Cerebellar nuclear complex (tissue), 1 donor: ENCODE results near the gene OLFM1.
"Not testable (repeated sequence)": the region's sequence is repeated elsewhere in the genome, so short reads cannot be mapped to it uniquely, and the experiment has no call there.

ENCODE experiments used
- DNase-seq, 2 experiments: peaks; one replicate each; lab custom pipeline; 2025; lab: John Stamatoyannopoulos, UW

OLFM1 gene

DNA sequence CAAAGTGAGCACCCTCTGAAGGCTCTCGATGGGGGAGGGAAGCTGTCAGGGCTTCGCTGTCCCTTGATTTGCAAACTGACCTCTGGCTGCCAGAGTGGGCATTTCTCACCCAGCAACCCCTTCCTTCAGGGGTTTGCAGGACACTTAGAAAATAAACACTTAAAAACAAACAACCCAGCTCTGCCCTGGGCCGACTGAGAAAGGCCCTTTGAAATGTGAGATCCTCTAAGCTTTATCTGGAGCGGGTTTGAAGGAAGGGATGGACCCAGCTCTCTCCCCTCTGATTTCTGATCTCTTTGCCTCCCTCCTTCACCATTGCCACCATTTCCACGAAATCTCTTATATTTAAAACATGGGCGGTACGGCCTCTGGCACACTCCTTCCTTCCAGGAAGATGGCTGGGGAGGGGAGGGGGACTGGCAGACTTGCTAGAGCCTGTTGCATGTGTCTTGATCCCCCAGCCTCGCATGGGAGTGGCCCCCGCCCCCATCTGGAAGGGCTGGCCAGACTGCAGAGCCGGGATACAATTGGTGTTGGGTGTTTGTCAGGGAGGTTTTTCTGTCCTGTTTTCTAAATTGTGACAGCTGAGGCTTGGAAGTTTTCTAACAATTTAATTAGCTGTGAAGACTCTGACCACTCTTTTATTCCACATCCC, 20.2 kb downstream of the OLFM1 start:
- no peak for DNase-seq

DNA sequence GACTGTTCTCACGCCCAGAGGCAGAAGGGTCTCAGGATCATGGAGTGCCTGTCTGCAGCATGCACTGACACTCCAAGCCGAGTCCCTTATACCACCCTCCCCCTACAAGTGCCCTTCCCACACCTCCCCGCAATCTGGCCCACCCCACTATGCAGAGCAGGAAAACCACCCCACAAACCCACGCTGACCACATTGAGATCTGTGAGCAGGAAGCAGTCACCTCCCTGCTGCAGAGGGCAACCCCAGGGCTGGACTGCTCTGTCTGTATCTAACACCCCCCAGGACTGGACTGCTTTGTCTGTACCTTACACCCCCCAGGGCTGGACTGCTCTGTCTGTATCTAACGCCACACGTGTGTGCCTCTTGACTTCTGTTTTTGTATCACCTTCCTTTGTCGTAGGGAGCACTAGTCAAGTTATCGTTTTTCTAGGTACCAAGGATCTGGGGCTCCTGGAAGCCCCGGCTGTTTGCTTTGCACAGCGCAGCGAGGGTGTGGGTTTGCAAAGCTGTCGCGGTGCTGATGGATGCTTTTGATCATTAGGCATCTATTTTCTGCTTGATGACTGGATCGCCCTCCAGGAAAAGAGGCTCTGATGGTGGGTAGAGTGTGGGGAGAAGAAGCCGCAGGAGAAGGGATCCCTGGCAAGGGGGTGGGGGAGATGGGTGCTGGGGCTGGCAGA, 21.5 kb downstream of the OLFM1 start:
- no peak for DNase-seq

DNA sequence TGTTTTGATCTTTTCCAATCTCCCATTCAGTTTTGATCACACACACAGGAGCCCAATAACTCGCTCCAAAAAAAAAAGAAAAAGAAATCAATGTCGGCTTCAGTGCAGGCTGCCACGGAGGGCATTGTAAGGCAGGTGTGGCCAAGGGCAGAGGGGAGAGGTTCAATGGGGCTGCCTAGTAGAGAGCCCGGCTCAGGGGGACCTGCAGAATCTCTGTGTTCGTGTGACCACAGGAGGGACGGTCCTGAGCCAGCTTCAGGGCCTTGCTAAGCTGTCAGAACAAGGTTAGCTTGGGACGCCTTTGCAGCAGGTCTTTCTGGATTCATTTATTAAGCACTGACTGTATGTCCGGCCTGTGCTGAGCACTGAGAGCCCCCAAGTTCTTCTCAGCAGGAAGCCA, 22.2 kb downstream of the OLFM1 start:
- no peak for DNase-seq

DNA sequence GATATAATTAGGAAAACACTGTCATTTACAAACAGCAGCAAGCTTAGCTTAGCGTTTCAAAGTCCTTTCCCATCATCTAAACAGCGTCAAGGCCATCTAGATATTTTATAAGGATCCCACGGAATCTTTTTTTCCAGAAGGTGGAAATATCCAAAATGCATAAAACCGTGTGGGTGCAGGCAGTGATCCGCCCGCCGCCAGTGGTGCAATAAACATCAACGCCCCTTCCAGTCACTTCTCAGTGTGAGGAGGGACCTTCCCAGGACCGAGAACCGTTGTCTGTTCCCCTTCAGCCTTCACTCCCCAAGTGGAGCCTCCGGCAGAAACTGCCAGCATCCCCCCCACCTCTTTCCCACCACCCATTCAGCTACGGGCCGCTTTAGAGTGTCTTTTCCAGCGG, 22.9 kb downstream of the OLFM1 start:
- DNase-seq: no peak

DNA sequence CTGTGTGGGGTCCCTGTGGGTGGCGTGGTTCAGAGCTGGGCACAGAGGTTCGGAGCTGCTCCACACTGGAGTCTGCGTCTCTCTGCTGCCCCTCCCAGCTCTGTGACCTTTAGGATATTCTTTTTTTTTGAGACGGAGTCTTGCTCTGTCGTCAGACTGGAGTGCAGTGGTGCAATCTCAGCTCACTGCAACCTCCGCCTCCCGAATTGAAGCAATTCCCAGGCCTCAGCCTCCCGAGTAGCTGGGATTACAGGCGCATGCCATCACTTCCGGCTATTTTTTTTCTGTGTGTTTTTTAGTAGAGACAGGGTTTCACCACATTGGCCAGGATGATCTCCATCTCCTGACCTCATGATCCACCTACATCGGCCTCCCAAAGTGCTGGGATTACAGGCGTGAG, 24.1 kb downstream of the OLFM1 start:
- DNase-seq: not testable (repeated sequence)

DNA sequence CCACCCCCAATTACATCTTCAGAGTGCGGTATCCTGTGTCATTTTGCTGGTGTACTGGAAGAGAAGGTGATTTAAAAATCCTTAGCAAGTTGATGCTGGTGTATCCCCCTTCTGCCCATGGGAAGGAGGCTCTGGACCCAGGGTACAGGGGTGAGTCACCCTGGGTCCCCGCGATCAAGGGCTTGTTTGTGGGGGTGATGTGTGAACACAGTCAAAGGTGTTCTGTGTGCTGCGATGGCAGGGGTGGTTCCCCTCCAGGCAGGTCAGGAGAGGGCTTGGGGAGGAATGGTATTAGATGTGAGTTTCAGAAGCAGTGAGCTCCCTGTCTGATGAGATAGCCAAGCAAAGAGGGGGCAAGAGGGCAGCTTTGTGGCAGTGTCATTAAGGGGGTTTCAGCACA, 28.9 kb downstream of the OLFM1 start:
- no peak for DNase-seq

DNA sequence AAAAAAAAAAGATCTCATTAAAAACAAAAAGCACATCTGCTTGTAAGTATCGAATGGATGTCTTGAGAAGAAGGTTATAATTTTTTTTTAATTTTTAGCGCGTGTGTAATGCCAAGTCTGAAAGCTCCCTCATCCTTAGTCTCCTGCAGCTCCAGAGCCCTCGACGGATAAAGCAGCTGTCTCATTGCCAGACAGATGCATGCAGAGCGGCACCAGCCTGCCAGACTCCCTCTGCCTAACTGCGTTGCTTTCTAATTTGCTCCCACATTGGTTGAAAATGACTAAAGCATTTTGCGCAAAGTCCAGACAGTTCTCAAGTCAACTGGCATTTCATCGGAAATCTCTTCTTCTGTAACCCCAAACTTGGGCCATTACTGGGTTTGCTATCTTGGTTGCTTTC, 29.4 kb downstream of the OLFM1 start:
- DNase-seq: no peak

DNA sequence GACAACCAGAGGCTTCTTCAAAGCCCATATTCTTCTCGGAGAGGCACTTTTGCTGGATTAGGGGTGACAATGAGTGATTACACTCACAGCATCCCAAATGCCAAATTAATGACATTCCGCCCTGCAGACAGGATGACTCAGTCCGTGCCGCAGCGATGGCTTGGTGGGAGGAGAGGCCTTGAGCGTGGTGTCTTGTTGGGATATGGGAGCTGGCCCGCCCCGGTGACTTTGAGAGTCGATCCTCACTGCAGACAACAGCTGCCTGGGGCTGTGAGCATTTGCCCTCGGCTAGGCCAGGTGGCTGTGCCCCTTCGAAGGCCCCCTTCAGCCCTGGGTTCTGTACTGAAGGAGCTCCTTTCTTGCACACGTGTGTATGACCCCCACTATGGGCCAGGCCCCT, 29.8 kb downstream of the OLFM1 start:
- DNase-seq: no peak

DNA sequence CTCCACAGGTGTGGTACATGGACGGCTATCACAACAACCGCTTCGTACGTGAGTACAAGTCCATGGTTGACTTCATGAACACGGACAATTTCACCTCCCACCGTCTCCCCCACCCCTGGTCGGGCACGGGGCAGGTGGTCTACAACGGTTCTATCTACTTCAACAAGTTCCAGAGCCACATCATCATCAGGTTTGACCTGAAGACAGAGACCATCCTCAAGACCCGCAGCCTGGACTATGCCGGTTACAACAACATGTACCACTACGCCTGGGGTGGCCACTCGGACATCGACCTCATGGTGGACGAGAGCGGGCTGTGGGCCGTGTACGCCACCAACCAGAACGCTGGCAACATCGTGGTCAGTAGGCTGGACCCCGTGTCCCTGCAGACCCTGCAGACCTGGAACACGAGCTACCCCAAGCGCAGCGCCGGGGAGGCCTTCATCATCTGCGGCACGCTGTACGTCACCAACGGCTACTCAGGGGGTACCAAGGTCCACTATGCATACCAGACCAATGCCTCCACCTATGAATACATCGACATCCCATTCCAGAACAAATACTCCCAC, 32.1 kb downstream of the OLFM1 start:
- DNase-seq: no peak

DNA sequence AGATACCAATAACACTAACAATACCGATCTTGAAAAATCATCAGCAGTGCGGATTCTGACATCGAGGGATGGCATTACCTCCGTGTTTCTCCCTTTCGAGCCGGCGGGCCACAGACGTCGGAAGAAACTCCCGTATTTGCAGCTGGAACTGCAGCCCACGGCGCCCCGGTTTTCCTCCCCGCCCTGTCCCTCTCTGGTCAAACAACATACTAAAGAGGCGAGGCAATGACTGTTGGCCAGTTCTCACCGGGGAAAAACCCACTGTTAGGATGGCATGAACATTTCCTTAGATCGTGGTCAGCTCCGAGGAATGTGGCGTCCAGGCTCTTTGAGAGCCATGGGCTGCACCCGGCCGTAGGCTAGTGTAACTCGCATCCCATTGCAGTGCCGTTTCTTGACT, 32.8 kb downstream of the OLFM1 start:
- DNase-seq: no peak

DNA sequence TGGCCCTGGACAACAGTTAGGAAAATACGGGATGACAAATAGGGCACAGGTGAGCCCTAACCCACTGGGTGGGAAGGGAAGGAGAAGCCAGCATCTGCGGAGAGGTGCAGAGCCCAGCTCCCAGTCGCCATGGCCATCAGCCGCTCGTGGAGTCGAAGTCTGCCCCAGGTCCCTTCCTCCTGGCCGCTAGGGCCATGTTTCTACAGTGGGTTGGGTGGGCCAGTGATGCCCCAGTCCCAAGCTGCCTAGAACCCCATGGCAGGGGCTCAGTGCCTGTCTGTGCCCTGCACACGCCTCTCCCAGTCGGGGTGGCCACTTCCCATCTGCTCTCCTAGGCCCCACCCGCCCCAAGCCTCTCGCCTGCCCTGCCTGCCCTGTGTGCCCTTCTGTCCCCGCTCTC, 34.8 kb downstream of the OLFM1 start:
- no peak for DNase-seq

DNA sequence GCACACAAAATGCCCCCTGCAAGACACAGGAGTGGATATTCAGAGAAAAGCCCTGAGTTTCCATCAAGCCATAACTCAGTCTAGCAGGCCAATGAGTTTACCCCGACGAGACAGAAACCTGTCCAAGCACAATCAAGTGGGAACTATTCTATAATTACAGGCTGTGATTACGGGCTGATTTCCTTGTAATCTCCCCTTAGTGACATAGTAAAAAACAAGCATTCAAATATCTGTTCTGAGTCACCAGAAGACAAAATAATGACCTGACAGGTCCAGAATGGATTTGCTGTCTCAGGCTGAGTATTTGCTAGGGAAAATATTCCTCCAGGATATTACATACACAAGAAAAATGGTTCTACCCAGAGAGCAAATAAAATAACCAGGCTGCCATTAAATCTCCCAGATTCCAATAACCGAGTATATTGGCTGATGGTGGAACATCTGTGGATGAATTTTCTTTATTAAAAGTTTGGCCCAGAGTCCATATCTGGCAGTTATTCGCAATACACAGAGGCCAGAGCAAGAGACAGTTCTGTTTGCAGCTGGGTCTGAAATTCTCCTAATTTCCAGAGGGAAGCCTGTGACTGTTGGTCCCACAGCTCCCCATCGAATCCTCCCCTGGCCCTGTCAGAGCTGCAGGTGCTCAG, 35.8 kb downstream of the OLFM1 start:
- DNase-seq: no peak

DNA sequence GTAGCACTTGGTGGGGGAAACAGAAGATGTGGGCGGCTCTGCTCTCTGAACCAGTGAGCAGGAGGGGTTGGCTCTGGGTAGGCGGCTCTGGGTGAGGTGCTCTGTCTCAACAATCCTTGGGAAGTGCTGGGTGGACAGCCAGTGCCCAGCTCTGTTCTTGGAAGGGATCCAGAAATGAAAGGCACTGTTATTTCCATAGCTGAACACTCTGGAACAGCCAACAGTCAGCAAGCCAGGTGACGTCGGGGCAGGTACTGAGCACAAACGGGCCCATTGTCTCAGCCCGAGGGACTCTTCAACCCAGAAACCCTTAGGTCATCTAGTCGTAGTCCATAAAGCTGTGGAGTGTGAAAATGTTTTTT, 36.3 kb downstream of the OLFM1 start:
- peak in 1 of 2 experiments; percentile 23 for DNase-seq

DNA sequence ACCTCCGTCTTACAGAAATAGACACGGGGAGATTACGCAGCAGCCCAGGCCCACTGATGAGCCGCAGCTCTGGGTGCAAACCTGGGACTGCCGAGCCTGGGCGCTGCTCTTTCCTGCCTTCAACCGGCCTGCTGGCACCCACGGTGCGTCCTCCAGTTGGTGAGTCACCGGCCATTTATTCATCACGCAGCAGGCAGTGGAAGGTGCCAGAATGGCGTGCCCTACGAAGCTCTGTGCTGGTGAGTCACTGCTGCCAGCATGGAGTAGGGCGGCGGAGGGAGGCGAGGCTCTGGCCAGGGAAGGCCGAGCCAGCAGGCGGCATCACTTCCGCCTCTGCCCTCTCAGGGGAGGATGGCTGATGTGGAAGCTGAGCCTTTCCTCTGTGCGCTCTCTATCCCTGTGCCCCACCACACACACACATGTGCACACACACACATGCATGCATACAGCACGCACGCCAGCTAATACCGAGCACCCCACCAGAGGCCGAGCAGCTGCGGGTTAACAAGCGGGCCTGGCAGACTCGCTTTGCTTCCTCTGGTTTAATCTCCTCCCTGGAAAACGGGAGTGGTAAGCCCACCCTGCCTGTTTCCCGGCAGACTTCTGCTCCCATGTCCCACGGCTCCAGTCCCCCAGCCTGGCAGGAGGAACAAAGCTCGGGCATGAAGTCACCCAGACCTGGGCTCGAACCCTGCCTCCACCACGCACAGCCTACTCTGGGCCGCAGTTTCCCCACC, 39.2 kb downstream of the OLFM1 start:
- peak in 1 of 2 experiments; percentile 38 for DNase-seq

DNA sequence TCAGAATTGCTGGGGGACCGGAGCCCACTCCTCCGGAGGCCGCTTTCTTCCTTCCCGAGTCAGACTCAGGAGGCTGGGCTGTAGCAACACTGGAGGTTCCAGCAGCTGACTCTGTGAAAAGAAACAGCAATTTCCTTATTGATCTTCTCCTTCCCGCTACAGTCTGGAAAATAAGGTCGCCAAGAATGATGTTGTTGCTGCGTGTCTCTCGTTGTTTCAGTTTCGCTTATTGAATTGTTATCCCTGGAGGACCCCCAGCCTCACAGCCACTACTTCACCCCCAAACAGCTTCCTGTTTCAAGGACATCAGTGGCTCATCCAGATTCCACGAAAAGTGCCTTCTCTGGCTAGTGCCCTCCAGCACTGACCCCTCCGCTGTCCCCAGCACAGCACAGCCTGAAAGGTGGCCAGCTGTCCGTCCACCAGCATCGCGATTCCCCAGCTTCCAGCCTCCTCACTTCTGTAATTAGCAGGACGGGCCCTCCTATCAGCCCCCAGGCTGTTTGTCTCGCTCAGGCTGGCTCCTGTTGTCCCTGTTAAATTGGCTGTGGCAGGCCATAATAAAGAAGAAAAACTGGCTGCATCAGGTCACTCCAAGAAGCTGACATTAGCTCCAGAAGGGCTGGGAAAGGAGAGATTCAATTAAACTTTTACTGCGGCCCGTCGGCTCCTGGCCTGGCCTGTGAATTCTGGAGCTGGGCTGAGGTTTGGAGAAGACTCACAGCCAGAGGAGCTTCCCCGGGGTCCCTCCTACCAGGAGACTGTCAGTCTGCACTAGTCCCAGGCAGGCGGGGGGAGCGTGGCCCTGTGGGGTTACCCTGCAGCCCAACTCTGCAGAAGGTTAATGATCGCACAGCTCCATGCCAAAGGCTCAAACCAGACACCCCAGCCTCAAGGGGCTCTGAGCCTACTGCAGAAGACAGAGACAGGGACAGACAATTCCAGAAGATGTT, 40.5 kb downstream of the OLFM1 start:
- no peak for DNase-seq

DNA sequence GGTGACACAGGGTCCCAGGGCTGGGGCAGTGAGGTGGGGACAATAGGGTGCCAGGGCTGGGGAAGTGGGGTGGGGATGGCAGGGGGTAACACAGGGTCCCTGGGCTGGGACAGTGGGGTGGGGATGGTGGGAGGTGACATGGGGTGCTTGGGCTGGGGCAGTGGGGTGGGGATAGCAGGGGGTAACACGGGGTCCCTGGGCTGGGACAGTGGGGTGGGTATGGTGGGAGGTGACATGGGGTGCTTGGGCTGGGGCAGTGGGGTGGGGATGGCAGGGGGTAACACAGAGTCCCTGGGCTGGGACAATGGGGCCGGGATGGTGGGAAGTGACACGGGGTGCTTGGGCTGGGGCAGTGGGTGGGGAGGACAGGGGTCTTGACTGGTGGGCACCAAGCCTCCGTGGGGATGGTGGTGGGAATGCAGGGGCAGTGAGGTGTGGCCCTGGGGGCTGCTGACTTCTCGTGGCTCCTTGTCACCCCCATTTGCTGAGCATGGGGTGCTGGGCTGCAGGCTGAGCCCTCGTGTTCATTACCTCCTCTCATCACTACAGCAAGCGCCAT, 41.7 kb downstream of the OLFM1 start:
- DNase-seq: no peak

DNA sequence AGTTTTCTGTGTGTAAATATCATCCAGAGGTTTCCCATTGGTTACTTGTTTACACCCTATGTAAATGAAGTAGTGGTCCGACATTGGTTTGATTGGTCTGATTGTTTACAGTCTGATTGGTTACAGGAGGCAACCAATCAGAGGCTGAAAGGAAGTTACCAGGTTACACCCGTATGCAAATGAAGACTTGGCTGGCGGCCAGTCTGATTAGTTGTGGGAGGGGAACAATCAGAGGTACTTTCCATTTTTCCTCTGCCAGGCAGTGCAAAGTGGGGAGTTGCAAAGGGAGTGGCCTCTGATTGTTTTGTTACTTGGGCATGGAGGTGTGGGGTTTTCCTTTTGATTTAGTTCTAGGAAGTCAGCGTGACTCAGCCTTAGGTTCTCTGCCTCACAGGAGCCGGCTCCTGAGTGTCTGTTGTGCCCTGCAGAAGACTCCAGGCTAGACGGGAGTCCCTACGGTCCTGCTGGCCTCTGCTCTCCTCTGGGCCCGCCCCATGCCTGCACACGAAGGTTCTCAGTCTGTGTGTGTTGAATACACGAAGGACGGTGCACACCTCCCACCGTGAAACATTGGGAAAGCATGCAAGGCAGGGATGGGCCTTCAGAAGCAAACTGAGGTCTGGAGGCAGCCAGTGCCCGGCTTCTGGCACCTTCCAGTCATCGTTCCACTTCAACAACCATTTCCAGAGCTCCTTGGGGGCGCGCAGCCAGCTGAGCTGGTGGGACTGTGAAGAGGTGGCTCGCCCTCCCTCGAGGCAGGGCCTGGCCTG, 42.9 kb downstream of the OLFM1 start:
- DNase-seq: no peak

DNA sequence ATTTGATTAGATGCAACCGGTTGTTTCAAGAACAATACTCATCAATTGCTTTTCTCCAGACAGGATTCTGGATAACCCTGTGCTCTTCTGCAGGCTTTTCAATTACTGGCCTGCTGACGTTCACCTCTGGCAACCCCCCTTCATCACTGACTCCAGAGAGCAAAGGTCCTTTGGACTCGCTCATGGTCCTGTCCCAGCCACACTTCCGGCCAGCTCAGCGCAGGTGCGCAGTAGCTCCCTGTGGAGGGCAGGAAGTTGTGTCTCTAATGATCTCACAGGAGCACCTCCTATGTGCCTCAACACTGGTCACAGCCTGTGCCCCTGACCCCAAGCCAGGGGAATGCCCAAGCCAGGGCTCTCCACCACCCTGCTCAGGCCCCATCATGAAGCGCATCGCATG, 44.0 kb downstream of the OLFM1 start:
- DNase-seq: no peak

DNA sequence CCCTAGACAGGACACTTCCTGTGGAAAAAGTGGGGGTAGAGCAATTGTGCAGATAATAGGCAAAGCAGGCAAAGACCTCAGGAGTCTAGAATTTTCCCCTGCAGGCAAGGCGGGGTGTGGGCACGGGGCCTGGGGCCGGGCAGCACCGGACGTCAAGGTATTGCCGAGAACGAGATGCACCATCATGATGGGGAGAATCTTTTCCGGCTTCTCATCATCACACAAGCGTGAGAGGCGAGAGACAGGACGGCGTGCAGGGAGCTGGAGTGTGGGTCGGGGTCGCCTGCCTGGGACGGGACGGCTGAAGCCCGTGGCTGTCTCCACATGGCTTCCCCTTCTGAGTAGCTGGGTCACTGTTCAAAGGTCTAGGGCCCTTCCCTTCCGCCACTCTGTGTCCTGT, 44.5 kb downstream of the OLFM1 start:
- DNase-seq: no peak
